ENCODE measurements around the gene NEFH.

- TF ChIP-seq, protein P1, sequence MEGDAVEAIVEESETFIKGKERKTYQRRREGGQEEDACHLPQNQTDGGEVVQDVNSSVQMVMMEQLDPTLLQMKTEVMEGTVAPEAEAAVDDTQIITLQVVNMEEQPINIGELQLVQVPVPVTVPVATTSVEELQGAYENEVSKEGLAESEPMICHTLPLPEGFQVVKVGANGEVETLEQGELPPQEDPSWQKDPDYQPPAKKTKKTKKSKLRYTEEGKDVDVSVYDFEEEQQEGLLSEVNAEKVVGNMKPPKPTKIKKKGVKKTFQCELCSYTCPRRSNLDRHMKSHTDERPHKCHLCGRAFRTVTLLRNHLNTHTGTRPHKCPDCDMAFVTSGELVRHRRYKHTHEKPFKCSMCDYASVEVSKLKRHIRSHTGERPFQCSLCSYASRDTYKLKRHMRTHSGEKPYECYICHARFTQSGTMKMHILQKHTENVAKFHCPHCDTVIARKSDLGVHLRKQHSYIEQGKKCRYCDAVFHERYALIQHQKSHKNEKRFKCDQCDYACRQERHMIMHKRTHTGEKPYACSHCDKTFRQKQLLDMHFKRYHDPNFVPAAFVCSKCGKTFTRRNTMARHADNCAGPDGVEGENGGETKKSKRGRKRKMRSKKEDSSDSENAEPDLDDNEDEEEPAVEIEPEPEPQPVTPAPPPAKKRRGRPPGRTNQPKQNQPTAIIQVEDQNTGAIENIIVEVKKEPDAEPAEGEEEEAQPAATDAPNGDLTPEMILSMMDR (IDR thresholded peaks at IDR 0.05), result no peak
- TF ChIP-seq POLR2A (IDR thresholded peaks at IDR 0.05), result no peak
These were observed 2.2 kb upstream of the NEFH start for GRCh38 chr22:29477723-29478318.
